DND-41 (cell line): ENCODE results near the gene CDS2.

Source experiments
- ATAC-seq: fragments of 200-7000 bp; cut with Tn5 transposase; 3 replicates; pipeline ENCODE4 v1.9.1; 2021; ENCODE audit warnings: low read depth; ENCODE audit not compliant: insufficient read depth
- DNase-seq: peaks from one replicate; pipeline ENCODE4 v3.0.0-alpha.2; 2020
- H2AFZ ChIP-seq: 2 replicates; pipeline ENCODE4 v1.6.0; 2012; ENCODE audit warnings: low read depth, low read length
- H3K27ac ChIP-seq: 2 replicates; pipeline ENCODE4 v1.5.1; 2012; ENCODE audit warnings: low read length, inconsistent platforms
- H3K27me3 ChIP-seq: fragments of 200-600 bp; sonication (generic); 2 replicates; pipeline ENCODE4 v1.6.0; 2012; ENCODE audit warnings: low read length, mild to moderate bottlenecking, inconsistent platforms; ENCODE audit not compliant: insufficient read depth, poor library complexity
- H3K36me3 ChIP-seq: 2 replicates; pipeline ENCODE4 v1.5.1; 2012; ENCODE audit warnings: low read length, inconsistent platforms; ENCODE audit not compliant: insufficient read depth
- H3K4me1 ChIP-seq: 2 replicates; pipeline ENCODE4 v1.5.1; 2012; ENCODE audit warnings: mild to moderate bottlenecking, low read length; ENCODE audit not compliant: insufficient read depth
- H3K4me2 ChIP-seq: 2 replicates; pipeline ENCODE4 v1.6.0; 2012; ENCODE audit warnings: mild to moderate bottlenecking, moderate library complexity, low read length, inconsistent platforms; ENCODE audit not compliant: insufficient read depth
- H3K4me3 ChIP-seq, 2 experiments: fragments of 200-600 bp in 1 of 2; shearing (Covaris generic) in 1 of 2; 2 replicates each; pipeline ENCODE4 v1.5.1; 2012 to 2016; ENCODE audit warnings: inconsistent platforms in 2 of 2, low read length in 2 of 2, mild to moderate bottlenecking in 2 of 2, low read depth in 1 of 2, moderate library complexity in 1 of 2
- H3K79me2 ChIP-seq: 2 replicates; pipeline ENCODE4 v1.6.0; 2012; ENCODE audit warnings: low read length, inconsistent platforms; ENCODE audit not compliant: insufficient read depth
- H3K9ac ChIP-seq: 2 replicates; pipeline ENCODE4 v1.6.0; 2012; ENCODE audit warnings: low read depth, mild to moderate bottlenecking, inconsistent platforms, low read length, moderate library complexity
- H3K9me3 ChIP-seq: 2 replicates; pipeline ENCODE4 v1.5.1; 2012; ENCODE audit warnings: low read length, moderate library complexity, mild to moderate bottlenecking, inconsistent platforms; ENCODE audit not compliant: insufficient read depth, severe bottlenecking
- H4K20me1 ChIP-seq: 2 replicates; pipeline ENCODE4 v1.6.0; 2012; ENCODE audit warnings: low read length; ENCODE audit not compliant: insufficient read depth
- EZH2 ChIP-seq: IDR thresholded peaks from 3 replicates; pipeline ENCODE4 v1.6.1; 2012; ENCODE audit warnings: borderline replicate concordance, low read depth, mild to moderate bottlenecking, moderate library complexity, low read length, inconsistent platforms; ENCODE audit not compliant: severe bottlenecking
- TF ChIP-seq, protein P1 (sequence below): IDR thresholded peaks from 2 replicates; pipeline ENCODE4 v1.5.1; 2012; ENCODE audit warnings: borderline replicate concordance, low read length, moderate library complexity, mild to moderate bottlenecking; ENCODE audit not compliant: poor library complexity, severe bottlenecking; ENCODE audit errors: extremely low read depth

Gene CDS2

GRCh38 chr20:5192570-5193431 is 66.0 kb downstream of the CDS2 start:
- ATAC-seq (no peak), DNase-seq (no peak)
- TF ChIP-seq, protein P1, sequence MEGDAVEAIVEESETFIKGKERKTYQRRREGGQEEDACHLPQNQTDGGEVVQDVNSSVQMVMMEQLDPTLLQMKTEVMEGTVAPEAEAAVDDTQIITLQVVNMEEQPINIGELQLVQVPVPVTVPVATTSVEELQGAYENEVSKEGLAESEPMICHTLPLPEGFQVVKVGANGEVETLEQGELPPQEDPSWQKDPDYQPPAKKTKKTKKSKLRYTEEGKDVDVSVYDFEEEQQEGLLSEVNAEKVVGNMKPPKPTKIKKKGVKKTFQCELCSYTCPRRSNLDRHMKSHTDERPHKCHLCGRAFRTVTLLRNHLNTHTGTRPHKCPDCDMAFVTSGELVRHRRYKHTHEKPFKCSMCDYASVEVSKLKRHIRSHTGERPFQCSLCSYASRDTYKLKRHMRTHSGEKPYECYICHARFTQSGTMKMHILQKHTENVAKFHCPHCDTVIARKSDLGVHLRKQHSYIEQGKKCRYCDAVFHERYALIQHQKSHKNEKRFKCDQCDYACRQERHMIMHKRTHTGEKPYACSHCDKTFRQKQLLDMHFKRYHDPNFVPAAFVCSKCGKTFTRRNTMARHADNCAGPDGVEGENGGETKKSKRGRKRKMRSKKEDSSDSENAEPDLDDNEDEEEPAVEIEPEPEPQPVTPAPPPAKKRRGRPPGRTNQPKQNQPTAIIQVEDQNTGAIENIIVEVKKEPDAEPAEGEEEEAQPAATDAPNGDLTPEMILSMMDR, result no peak
- no peak for TF ChIP-seq EZH2
- Histone ChIP-seq H3K27me3 (no peaks in the 10 kb centered on the region), H4K20me1 (0 out of 2 replicates have a peak, but pooled peaks cover 4% of the 10 kb centered on the region), H2AFZ (no peak overlapping the region), H3K4me2 (no peak overlapping the region), H3K4me1 (no peaks in the 10 kb centered on the region), H3K9me3 (no peaks in the 10 kb centered on the region), H3K9ac (no peak overlapping the region), H3K36me3 (peaks cover 78% of the 10 kb centered on the region), H3K27ac (no peak overlapping the region), H3K4me3 (no peak overlapping the region), H3K79me2 (no peaks in the 10 kb centered on the region)

DNA sequence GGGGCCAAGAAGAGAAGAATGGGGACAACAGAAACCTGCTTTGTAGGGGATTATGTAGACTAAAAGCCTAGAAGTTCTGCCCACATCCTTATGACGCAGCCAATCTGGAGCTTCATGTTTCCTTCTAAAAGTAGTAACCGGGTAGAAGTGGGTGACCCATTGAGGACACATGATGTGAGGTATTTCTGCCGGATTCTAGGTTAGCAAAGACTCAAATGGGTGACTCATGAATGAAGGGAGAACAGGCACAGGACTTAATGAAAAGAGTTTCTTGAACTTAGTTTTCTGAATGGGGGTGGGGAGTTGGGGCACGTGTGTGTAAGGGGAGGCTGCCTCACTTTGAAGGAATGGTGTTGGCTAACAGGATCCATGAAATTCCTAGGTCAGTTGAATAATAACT is 68.8 kb downstream of the CDS2 start:
- no peaks in the 10 kb centered on the region for H3K79me2 ChIP-seq
- TF ChIP-seq EZH2, result no peak
- TF ChIP-seq, protein P1, result no peak
- H3K4me1 ChIP-seq, result no peaks in the 10 kb centered on the region
- 0 out of 2 replicates have a peak, but pooled peaks cover 4% of the 10 kb centered on the region for H4K20me1 ChIP-seq
- H3K4me2 ChIP-seq, result no peak overlapping the region
- no peak overlapping the region for H3K27ac ChIP-seq
- no peak overlapping the region for H3K9ac ChIP-seq
- no peak overlapping the region for H2AFZ ChIP-seq
- peaks cover 62% of the 10 kb centered on the region for H3K36me3 ChIP-seq
- no peak for DNase-seq
- no peaks in the 10 kb centered on the region for H3K9me3 ChIP-seq
- H3K27me3 ChIP-seq, result no peaks in the 10 kb centered on the region
- ATAC-seq, result no peak
- H3K4me3 ChIP-seq, result no peak overlapping the region

DNA sequence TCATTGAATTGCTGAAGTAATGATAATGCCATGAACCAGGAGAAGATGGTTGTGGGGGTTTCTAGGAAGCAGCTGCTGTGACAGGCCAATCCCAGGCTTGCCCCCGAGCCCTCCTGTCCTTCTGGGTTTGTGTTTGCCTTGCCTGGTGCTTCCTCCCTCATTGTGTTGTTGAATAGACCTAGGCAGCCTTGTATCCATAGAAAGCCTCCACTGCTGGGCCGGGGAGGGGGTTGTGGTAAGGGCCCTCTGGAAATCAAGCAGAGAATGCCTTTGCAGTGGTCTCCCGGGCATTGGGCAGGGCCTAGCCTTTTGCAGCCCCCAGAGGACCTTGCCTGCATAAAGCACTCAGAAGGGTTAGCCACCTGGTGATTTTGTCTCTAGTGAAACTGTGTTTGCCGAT is 69.3 kb downstream of the CDS2 start:
- H3K9ac ChIP-seq, result no peak overlapping the region
- no peaks in the 10 kb centered on the region for H3K9me3 ChIP-seq
- H3K4me1 ChIP-seq, result no peaks in the 10 kb centered on the region
- H3K79me2 ChIP-seq, result no peaks in the 10 kb centered on the region
- ATAC-seq, result no peak
- H4K20me1 ChIP-seq, result 0 out of 2 replicates have a peak, but pooled peaks cover 4% of the 10 kb centered on the region
- H3K4me2 ChIP-seq, result no peak overlapping the region
- no peak overlapping the region for H3K4me3 ChIP-seq
- H2AFZ ChIP-seq, result no peak overlapping the region
- no peaks in the 10 kb centered on the region for H3K27me3 ChIP-seq
- TF ChIP-seq EZH2, result no peak
- TF ChIP-seq, protein P1, result no peak
- H3K27ac ChIP-seq, result no peak overlapping the region
- DNase-seq, result no peak
- H3K36me3 ChIP-seq, result peaks cover 57% of the 10 kb centered on the region
